Measurements from ENCODE around the gene HLA-DMB.
A peak's percentile ranks its signal among the peaks of the same experiment; 100 is the strongest.

Gene HLA-DMB

DNA sequence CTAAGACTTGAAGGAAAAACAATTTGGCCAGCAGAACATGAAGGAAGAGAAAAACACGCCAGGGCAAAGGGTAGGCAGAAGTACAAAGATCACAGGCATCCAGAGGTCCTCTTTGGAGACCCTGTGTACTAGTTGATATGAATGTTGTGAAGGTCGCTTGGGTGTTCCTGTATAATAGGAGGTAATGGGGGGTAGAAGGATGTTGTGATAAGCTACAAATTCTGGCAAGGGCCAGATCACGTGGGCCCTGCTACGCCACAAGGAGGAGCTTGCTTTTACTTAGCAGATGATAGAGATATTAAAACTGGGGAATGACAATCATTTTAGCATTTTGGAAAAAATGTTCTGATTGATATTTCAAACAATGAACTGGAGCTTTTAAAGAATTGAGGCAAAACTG lies 12.9 kb upstream of the HLA-DMB start:
- Histone ChIP-seq H2AFZ (ENCODE audit: low read depth) (no peak overlapping the region), H4K20me1 (ENCODE audit: insufficient read depth) (no peaks in the 10 kb centered on the region), H3K4me2 (no peak overlapping the region; the same call in 1 of the 2 replicates), H3K27ac (no peak overlapping the region), H3K9ac (no peak overlapping the region), H3K4me3 (IDR thresholded peaks at IDR 0.05; ENCODE audit: insufficient read depth, low read depth, low read length) (no peak overlapping the region), H3K4me1 (ENCODE audit: low read depth, poor library complexity, severe bottlenecking) (peaks cover 28% of the 10 kb centered on the region), H3K36me3 (ENCODE audit: insufficient read depth) (no peaks in the 10 kb centered on the region), H3K79me2 (ENCODE audit: insufficient read depth, low read depth) (no peaks in the 10 kb centered on the region; the same call in 1 of the 2 replicates), H3K27me3 (ENCODE audit: insufficient read depth, low read depth) (no peaks in the 10 kb centered on the region)
- TF ChIP-seq, protein P1, sequence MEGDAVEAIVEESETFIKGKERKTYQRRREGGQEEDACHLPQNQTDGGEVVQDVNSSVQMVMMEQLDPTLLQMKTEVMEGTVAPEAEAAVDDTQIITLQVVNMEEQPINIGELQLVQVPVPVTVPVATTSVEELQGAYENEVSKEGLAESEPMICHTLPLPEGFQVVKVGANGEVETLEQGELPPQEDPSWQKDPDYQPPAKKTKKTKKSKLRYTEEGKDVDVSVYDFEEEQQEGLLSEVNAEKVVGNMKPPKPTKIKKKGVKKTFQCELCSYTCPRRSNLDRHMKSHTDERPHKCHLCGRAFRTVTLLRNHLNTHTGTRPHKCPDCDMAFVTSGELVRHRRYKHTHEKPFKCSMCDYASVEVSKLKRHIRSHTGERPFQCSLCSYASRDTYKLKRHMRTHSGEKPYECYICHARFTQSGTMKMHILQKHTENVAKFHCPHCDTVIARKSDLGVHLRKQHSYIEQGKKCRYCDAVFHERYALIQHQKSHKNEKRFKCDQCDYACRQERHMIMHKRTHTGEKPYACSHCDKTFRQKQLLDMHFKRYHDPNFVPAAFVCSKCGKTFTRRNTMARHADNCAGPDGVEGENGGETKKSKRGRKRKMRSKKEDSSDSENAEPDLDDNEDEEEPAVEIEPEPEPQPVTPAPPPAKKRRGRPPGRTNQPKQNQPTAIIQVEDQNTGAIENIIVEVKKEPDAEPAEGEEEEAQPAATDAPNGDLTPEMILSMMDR (conservative IDR thresholded peaks at IDR 0.05; ENCODE audit: low read depth, low read length) = no peak

DNA sequence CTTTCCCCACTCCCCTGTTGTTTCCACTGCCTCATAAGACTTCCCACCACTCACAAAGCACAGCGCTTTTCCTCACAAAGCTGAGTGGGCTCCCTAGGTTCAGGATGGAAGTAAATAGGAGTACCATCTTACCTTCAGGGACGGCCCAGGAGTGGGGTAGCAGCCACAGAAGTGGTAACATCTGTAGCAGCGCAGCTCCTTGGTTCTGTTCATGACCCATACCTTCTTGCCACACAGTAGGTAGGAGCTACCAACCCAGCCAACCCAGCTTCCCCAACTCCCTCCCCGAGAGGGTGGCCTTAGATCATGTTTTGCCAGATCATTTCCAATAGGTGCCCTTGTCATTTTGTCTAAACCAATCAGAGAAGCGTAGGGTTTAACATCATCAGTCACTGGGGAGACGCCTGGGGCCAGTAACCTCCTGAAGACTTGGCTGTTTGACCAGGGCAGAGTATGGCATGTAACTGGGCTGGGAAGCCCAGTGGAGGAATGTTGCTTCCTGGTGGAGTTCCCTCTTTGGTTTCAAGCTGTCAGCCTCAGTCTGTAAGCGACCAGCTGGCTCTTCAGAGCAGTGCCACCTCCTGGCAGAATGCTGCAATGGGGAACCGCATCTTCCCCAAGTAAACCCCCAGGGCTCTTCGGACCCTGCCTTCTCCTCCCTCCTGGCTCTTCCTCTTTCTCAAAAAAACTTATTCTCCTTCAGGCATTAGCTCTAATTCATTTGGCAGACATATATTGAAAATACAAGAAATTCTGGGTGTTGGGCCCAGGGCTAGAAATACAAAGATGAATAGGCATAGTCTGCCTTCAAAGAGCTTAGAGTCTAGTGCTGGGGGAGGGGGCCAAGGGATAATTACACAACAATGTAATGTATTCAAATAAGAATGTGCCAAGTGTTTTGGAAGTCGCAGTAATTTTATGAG lies 12.2 kb upstream of the HLA-DMB start, which contains the start of gene HLA-DMA:
Gene HLA-DMA (minus strand): TSS at position 281 of the 923 bp plus-strand sequence. CDS start 61 bp downstream, at position 220.
- Histone ChIP-seq H3K27ac (peak within 1 kb of the TSS; percentile 15; the same call in 1 of the 2 replicates), H2AFZ (ENCODE audit: low read depth) (peak within 1 kb of the TSS; percentile 45; the same call in 1 of the 2 replicates)

DNA sequence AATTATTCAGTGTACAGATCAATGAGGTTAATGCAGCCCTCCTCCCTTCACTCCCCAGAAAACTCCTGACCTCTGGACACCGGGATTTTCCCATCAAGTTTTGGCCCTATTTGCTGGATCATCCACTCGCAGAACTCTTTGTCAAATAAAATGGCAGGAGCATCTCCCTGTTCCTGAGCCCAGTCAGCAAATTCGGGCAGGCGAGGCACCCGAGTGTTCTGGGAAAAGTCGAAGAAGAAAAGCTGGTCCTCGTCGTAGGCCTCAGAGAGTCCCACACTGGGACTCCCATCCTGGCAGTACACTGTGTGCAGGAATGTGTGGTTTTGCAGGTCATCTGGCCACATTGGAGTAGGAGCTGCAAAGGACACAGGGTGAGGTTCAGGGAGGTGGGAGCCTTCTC lies 9.6 kb upstream of the HLA-DMB start:
- Histone ChIP-seq H3K36me3 (ENCODE audit: insufficient read depth) (no peaks in the 10 kb centered on the region), H3K9ac (no peak overlapping the region), H3K4me2 (no peak overlapping the region), H2AFZ (ENCODE audit: low read depth) (no peak overlapping the region), H3K27me3 (ENCODE audit: insufficient read depth, low read depth) (no peaks in the 10 kb centered on the region), H3K4me3 (IDR thresholded peaks at IDR 0.05; ENCODE audit: insufficient read depth, low read depth, low read length) (no peak overlapping the region), H3K79me2 (ENCODE audit: insufficient read depth, low read depth) (no peaks in the 10 kb centered on the region; the same call in 1 of the 2 replicates), H4K20me1 (ENCODE audit: insufficient read depth) (no peaks in the 10 kb centered on the region), H3K4me1 (ENCODE audit: low read depth, poor library complexity, severe bottlenecking) (peaks cover 30% of the 10 kb centered on the region), H3K27ac (no peak overlapping the region)
- TF ChIP-seq, protein P1 (conservative IDR thresholded peaks at IDR 0.05; ENCODE audit: low read depth, low read length) = no peak

More for the DNA sequence above, 12.2 kb upstream of the HLA-DMB start, which contains the start of gene HLA-DMA:
- Histone ChIP-seq H3K4me2 (peak within 1 kb of the TSS; percentile 67), H3K36me3 (ENCODE audit: insufficient read depth) (no peaks in the 10 kb centered on the region), H3K27me3 (ENCODE audit: insufficient read depth, low read depth) (no peaks in the 10 kb centered on the region), H3K79me2 (ENCODE audit: insufficient read depth, low read depth) (no peaks in the 10 kb centered on the region; the same call in 1 of the 2 replicates), H4K20me1 (ENCODE audit: insufficient read depth) (no peaks in the 10 kb centered on the region), H3K9ac (no peak within 1 kb of the TSS; the same call in 1 of the 2 replicates), H3K4me1 (ENCODE audit: low read depth, poor library complexity, severe bottlenecking) (peaks cover 28% of the 10 kb centered on the region), H3K4me3 (IDR thresholded peaks at IDR 0.05; ENCODE audit: insufficient read depth, low read depth, low read length) (no peak within 1 kb of the TSS)
- TF ChIP-seq, protein P1 (conservative IDR thresholded peaks at IDR 0.05; ENCODE audit: low read depth, low read length) = peak; percentile 74

DNA sequence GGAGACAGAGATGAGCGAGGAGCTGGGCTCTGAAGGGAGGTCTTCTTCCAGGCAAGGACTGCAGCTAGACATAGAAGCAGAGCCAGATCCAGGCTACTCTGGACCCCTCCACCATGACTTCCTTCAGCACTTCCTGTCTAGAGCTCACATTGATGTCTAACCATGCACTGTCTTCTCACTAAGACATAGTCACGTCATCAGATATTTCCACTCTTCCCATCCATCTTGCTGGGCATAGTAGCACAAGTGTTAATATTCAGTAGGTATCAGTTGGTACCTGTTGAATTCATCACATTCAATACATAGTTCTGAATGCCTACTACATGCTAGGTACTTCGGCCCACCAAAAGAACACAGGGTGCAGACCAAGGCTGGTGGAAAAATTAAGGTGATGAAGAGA lies 9.2 kb upstream of the HLA-DMB start:
- Histone ChIP-seq H3K4me1 (ENCODE audit: low read depth, poor library complexity, severe bottlenecking) (peaks cover 29% of the 10 kb centered on the region), H4K20me1 (ENCODE audit: insufficient read depth) (no peaks in the 10 kb centered on the region), H3K27ac (no peak overlapping the region), H3K4me2 (no peak overlapping the region), H3K4me3 (IDR thresholded peaks at IDR 0.05; ENCODE audit: insufficient read depth, low read depth, low read length) (no peak overlapping the region), H3K36me3 (ENCODE audit: insufficient read depth) (no peaks in the 10 kb centered on the region), H3K27me3 (ENCODE audit: insufficient read depth, low read depth) (no peaks in the 10 kb centered on the region), H3K9ac (no peak overlapping the region), H3K79me2 (ENCODE audit: insufficient read depth, low read depth) (no peaks in the 10 kb centered on the region; the same call in 1 of the 2 replicates), H2AFZ (ENCODE audit: low read depth) (no peak overlapping the region)
- TF ChIP-seq, protein P1 (conservative IDR thresholded peaks at IDR 0.05; ENCODE audit: low read depth, low read length) = no peak
